ENCODE data around the gene LCN6.

Gene LCN6

GRCh38 chr9:136759001-136759400, 10.7 kb upstream of the LCN6 start:
- Histone ChIP-seq H3K9me2 (replicated peaks; ENCODE audit: control insufficient read depth, low read length) (no peaks in the 10 kb centered on the region), H3K79me2 (ENCODE audit: control insufficient read depth, low read length) (no peaks in the 10 kb centered on the region), H3K4me1 (ENCODE audit: control insufficient read depth, low read length) (peaks cover 38% of the 10 kb centered on the region), H3K36me3 (ENCODE audit: control insufficient read depth, low read length) (no peaks in the 10 kb centered on the region), H3K27me3 (ENCODE audit: control insufficient read depth, low read length) (peaks cover 11% of the 10 kb centered on the region; the same call in 1 of the 2 replicates), H3K4me3 (ENCODE audit: low read length) (no peak overlapping the region), H4K20me1 (ENCODE audit: control insufficient read depth, insufficient read depth, low read depth, low read length) (no peaks in the 10 kb centered on the region), H3K4me2 (ENCODE audit: low read length) (peak overlapping the region; percentile 1; the same call in 1 of the 2 replicates), H3K27ac (ENCODE audit: low read depth, low read length) (no peak overlapping the region), H3K9me3 (ENCODE audit: control insufficient read depth, insufficient read depth, low read length) (peaks cover 10% of the 10 kb centered on the region), H3F3A (ENCODE audit: control insufficient read depth, insufficient read depth) (no peaks in the 10 kb centered on the region; the same call in 1 of the 2 replicates)
- TF ChIP-seq EZH2phosphoT487 (IDR thresholded peaks at IDR 0.05; ENCODE audit: borderline replicate concordance, low read length) (no peak), CTCF (IDR thresholded peaks at IDR 0.05; ENCODE audit: low read depth, low read length, poor library complexity, severe bottlenecking) (no peak)

GRCh38 chr9:136757751-136758140, 9.4 kb upstream of the LCN6 start:
- H3K27ac ChIP-seq (ENCODE audit: low read depth, low read length) = peak overlapping the region; percentile 37
- no peaks in the 10 kb centered on the region for H3K9me2 ChIP-seq (replicated peaks; ENCODE audit: control insufficient read depth, low read length)
- H3K4me3 ChIP-seq (ENCODE audit: low read length) = peak overlapping the region; percentile 29
- no peaks in the 10 kb centered on the region for H3K79me2 ChIP-seq (ENCODE audit: control insufficient read depth, low read length)
- peaks cover 20% of the 10 kb centered on the region for H3K9me3 ChIP-seq (ENCODE audit: control insufficient read depth, insufficient read depth, low read length)
- no peaks in the 10 kb centered on the region for H3K36me3 ChIP-seq (ENCODE audit: control insufficient read depth, low read length)
- H3K27me3 ChIP-seq (ENCODE audit: control insufficient read depth, low read length) = peaks cover 7% of the 10 kb centered on the region; the same call in 1 of the 2 replicates
- H3K4me1 ChIP-seq (ENCODE audit: control insufficient read depth, low read length) = peaks cover 33% of the 10 kb centered on the region
- H3F3A ChIP-seq (ENCODE audit: control insufficient read depth, insufficient read depth) = no peaks in the 10 kb centered on the region; the same call in 1 of the 2 replicates
- no peaks in the 10 kb centered on the region for H4K20me1 ChIP-seq (ENCODE audit: control insufficient read depth, insufficient read depth, low read depth, low read length)
- H3K4me2 ChIP-seq (ENCODE audit: low read length) = peak overlapping the region; percentile 50
- TF ChIP-seq CTCF (IDR thresholded peaks at IDR 0.05; ENCODE audit: low read depth, low read length, poor library complexity, severe bottlenecking) = no peak
- TF ChIP-seq EZH2phosphoT487 (IDR thresholded peaks at IDR 0.05; ENCODE audit: borderline replicate concordance, low read length) = no peak

- H3K36me3 ChIP-seq (ENCODE audit: control insufficient read depth, low read length) = no peaks in the 10 kb centered on the region
- no peaks in the 10 kb centered on the region for H3K9me2 ChIP-seq (replicated peaks; ENCODE audit: control insufficient read depth, low read length)
- peaks cover 33% of the 10 kb centered on the region for H3K4me1 ChIP-seq (ENCODE audit: control insufficient read depth, low read length)
- no peaks in the 10 kb centered on the region; the same call in 1 of the 2 replicates for H3F3A ChIP-seq (ENCODE audit: control insufficient read depth, insufficient read depth)
- H3K4me3 ChIP-seq (ENCODE audit: low read length) = no peak overlapping the region
- H3K9me3 ChIP-seq (ENCODE audit: control insufficient read depth, insufficient read depth, low read length) = peaks cover 23% of the 10 kb centered on the region
- H3K4me2 ChIP-seq (ENCODE audit: low read length) = peak overlapping the region; percentile 50; the same call in 1 of the 2 replicates
- H3K27ac ChIP-seq (ENCODE audit: low read depth, low read length) = peak overlapping the region; percentile 37
- H3K27me3 ChIP-seq (ENCODE audit: control insufficient read depth, low read length) = peaks cover 7% of the 10 kb centered on the region; the same call in 1 of the 2 replicates
- no peaks in the 10 kb centered on the region for H3K79me2 ChIP-seq (ENCODE audit: control insufficient read depth, low read length)
- no peak for TF ChIP-seq EZH2phosphoT487 (IDR thresholded peaks at IDR 0.05; ENCODE audit: borderline replicate concordance, low read length)
- no peak for TF ChIP-seq CTCF (IDR thresholded peaks at IDR 0.05; ENCODE audit: low read depth, low read length, poor library complexity, severe bottlenecking)
- no peaks in the 10 kb centered on the region for H4K20me1 ChIP-seq (ENCODE audit: control insufficient read depth, insufficient read depth, low read depth, low read length)
Measured at GRCh38 chr9:136757328-136757727, 9.0 kb upstream of the LCN6 start.
